NCI-H446 (cell line): Measurements from ENCODE around the gene DIPK1C.
A peak's percentile ranks its signal among the peaks of the same experiment; 100 is the strongest.
"Not testable (repeated sequence)": the region's sequence is repeated elsewhere in the genome, so short reads cannot be mapped to it uniquely, and the experiment has no call there.

Source experiments
- DNase-seq, 2 experiments: peaks; one replicate each; lab custom pipeline; 2025; lab: John Stamatoyannopoulos, UW

The DIPK1C gene

DNA sequence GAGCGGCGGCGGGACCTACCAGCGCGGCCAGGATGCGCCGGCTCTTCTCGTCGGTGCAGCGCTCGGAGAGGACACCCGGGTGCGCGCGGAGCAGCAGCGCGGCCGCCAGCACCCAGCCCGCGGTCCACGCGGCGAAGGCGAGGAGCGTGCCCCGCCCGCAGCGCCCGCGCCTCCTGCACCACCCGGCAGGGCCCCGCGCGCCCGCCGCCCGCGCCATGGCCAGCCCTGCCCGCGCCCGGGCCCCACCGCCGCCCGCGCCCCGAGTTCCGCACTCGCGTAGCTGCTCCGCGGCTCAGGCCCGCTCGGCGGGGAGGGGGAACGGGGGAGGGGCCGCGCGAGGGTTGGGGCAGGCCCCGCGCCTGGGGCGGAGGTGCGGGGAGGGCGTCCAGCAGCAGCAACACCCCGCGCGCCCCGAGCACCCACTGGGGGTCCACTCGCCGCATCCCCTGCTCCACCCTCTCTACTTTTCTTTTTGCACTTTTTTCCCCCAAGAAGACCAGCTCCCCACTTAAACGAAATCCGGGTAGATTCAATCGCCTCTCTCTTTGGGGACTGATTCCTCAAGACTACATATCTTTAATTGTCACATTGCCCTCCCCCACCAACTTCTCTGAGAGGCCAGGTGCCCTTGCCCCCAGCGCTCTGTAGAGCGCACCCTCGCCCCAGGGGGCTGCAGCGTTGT, at the start of gene DIPK1C:
DIPK1C (minus strand) TSS at position 266 of the 682 bp plus-strand sequence; CDS start at position 217, 49 bp downstream.
- DNase-seq = no peak

DNA sequence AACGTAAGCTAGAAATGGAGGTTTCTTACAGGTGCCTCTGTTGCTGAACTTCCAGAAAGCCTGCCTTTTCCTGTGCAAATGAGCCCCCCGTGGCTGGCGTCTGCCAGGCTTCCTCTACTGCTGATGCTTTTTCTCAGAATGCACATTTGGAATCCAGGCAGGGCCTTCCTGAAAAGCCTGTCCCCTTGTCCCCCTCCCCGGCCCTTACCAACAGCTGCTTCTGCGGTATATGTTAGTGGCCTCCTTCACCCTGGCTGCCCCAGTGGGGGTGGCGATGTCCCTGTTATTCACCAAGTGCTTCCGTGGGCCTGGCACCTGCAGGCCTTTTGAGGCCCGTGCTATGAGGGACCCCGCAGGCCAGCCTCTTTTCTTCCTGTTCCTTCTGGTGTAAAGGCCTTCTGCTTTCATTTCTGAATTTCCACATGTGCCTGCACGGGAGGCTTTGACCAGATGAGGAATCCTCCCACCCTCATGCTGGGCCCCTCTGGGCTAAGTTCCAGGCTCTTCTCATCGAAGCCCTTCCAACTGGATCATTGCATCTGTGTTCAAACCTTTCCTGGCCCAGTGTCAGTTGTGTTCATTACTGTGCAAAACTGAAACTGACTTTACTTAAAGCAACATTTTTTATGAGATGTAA, 49.5 kb upstream of the DIPK1C start:
- no peak for DNase-seq

DNA sequence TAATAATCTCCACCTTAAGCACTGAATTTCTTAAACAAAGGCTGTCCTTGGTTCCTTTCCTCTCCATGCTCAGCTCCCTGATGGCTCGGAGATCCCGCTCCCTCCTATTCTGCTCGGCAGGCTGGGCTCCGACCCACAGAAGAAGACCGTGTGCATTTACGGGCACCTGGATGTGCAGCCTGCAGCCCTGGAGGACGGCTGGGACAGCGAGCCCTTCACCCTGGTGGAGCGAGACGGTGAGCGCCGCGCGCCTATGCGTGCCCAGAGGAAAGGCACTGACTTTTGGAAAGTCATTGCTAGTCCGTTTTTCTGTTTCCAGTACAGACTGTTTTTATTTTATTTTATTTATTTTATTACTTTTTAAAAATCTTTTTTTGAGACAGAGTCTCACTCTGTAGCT, 48.7 kb upstream of the DIPK1C start:
- DNase-seq = no peak

DNA sequence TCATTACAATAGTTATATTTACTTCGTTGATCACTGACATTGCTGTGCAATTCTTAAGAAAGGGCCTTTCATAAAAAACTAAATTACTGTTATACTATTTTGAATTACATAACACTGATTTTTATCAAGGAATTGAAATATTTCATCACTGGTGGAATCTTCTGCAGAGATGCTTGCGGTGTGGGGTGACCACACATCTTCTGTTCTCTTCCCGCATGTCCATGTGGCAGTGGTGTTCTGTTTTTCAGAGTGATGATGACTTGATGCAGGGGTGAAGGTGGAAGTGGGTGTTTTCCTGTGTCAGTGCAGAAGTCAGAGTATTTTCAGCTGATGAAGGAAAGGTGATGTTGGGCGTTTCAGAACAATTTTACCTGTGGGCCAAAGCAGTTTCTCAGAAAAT, 46.0 kb upstream of the DIPK1C start:
- no peak for DNase-seq

DNA sequence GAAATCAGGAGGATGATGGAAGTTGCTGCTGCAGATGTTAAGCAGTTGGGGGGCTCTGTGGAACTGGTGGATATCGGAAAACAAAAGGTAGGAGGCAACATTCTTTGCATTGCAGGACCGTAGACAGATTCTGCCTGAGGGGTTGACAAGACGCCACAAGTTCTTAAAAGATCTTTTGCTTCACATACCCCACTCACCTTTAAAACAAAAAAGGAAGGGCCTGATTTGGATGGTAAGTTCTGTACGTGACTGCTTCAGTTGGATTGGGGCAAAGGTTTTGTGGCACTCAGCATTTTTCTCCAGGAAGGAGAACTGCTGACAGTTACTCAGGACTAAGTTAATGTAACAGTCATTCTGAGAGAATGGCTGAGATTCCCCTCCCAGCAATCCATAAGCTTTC, 44.3 kb upstream of the DIPK1C start:
- DNase-seq = no peak

DNA sequence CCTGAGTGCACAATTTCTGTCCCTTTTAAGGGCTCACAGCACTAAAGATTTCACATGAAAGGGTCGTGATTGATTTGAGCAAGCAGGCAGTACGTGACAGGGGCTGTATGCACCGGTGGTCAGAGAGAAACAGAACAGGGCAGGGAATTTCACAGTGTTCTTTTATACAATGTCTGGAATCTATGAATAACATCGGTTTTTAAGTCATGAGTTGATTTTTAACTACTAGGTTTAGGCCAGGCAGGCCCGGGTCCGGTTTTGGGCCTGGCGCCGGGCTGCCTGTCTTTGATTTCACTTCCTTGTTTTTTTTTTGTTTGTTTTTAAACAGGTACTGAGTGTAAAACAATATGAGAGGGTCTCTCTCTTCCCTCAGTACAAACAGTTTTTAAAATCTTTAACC, 43.7 kb upstream of the DIPK1C start:
- not testable (repeated sequence) for DNase-seq

DNA sequence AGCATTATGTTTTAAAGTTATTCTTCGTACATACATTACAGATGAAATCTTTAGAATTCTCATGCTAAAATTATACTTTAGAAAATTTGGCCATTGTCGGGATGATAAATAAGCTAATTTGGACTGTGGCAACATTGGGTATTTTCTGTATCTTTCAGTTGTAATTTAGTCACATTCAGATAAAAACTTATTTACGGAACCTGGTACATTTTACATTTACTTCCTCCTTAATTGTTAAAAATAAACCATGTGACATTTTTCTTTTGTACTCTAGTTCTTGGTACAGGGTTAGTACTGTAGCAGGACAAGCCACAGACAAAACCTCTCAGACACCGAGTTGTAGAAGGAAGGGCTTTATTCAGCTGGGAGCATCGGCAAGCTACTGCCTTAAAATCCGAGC, 43.3 kb upstream of the DIPK1C start:
- DNase-seq = no peak

DNA sequence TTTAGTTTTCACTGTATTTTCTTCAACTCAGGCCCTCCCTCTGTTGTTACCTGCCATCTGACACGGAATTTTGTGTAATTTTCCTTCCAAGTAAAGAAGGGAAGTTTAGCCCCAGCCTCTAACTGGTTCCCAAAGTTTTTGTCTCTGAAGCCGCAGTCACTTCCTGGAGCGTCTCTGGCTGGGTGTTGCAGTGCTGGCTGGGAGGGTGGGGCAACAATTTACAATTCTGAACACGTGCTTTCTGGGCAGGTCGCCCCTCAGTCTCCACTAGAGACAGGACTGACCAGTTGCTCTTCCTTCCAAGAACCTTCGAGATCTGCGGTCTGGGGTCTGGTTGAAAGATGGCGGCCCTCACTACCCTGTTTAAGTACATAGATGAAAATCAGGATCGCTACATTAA, 42.5 kb upstream of the DIPK1C start:
- DNase-seq = no peak

DNA sequence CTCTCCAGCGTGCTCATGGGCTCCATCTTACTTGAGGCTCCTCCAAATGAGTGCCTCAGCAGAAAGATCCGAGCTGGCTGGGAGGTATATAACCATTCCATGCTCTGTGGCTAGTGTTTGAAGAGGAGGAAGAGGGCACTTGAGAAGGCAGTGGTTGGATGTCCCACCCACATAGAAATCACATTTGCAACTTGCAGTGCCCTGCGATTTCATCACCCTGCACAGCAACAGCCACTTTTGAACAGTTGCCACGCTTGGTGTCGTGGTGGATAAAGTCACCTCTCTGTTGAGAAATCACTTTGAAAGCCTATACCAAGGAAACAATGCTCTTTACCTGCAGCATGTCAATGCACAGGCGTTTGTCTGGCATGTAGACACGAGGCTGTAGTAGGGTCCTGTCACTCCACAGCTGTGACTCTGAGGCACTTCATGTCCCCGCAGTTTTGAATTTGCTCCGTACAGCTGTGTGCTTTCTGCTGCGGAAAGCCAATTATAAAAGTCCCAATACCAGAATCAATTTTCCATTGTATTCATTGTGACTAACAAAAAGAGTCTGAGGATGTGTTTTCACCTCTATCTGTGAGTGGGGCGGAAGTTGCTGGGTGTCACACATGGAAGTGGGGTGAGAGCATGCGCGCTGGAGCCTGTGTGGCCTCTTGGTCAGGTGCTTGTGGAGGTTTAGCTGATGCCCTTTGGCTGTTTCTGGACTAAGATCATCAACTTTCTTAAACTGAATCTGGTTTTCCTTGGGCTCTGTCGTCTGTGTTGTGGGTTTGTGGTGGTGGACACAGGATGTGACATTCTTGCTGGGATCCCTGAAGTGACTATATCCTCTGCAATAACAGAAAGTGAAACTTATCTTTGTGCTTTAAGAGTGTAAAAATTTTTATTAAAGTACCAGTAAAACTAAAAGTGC, 41.9 kb upstream of the DIPK1C start:
- DNase-seq = no peak

DNA sequence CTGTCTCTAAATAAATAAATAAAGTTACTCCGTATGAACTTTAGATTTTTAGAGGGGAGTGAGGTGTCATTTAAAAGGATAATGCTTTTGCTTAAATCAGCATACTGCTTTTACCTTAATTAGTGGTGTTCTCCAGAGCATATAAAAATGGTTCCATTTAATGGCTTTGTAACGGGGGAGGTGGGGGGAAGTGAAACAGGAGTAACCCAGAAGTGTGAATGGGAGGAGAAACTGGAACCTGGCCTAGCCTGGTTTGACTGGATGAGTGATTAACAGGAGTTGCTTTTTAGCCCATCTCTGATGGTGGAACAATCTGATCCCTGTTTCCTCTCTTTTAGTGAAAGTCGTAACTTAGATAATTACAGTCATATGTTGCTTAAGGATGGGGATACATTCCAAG, 40.7 kb upstream of the DIPK1C start:
- no peak for DNase-seq

DNA sequence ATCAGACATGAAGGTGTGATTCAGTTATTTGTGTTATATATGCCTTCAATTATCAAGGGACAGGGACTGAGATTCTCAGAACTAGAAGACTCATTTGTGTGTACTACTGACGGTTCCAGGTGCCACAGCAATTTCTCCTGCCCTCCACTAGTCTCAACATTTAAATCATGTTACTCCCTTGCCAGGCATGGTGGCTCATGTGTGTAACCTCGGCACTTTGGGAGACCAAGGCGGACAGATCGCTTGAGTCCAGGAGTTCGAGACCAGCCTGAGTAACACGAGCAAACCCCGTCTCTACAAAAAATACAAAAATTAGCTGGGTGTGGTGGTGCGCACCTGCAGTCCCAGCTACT, 40.2 kb upstream of the DIPK1C start:
- DNase-seq = no peak

DNA sequence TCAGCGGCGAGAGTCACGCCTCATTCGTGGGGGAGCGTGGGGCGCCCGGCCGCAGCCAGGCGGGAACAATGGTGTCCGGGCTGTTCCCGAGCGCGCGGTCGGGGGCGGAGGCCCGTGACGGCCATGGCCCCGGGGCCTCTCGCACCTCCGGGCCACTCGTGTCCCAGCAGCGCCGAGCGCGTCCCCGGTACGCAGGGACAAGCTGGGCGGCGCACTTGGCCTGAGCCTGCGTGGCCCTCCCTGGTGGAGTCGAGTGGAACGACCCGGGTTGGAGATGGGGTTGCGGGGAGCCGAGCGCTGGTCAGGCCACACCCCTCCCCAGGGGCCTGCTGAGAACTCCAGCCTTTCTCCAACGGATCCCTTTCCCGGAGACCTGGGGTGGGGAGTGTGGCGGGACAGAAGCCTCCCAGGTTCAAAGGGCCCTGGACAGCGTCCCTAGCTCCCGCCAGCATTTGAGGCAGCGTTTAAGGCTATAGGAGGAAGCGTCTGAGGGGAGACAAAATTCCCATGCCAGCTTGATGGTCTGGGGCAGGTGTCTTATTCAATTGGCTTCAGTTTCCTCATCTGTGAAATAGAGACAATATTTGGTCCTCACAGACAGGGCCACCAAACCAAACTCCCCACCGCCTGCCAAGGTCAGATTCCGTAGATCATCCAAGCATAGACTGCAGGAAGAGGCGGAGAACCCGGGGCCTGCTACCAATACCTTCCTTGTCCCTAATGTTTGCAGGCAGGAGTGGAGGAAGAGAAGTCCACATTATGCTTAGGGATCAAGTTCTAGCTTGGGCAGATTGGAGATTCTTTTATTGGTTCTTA, 39.6 kb upstream of the DIPK1C start:
- DNase-seq = no peak

DNA sequence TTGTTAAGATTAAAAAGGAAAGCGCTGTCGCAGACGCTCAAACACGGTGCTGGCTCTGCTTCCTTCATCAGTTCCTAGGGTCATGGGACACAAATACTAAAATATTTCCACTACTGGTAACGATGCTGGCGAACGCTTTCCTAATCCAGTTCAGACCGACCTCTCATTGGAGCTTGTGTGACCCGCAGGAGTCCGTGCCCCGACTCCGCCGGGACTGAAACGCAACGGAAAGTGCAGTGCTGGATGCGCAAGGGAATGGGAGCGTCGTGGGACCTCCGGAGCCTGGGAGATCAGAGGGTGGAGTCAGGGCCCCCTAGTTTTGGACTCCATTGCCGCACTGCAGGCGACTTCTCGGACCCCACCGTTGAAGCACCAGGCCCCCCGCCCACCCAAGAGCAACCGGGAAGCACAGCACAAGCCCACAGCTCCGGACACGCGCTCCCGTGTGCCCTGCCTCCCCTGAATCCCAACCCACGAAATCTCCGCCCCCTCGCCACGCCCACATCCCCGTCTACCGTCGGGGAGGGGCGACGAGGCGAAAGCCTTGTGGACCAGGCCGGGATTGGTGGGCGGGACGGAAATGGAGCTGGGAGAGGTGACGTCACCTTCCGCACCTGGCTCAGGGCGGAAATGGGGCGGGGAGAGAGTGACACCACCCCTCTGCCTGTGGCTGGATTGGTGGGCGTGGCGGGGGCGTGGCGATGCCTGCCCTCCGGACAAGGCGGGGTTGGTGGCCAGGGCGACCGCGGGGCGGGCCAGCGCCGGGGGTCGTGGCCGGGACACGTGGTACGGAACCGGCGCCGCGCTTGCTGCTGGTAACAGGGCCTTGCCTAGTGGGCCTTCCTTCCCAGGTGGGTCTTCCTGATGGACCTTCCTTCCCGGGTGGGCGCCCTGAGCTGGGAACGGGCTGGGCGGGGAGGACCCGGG, 38.7 kb upstream of the DIPK1C start, which contains the start of gene CNDP2:
CNDP2 (plus strand) TSS at position 783 of the 927 bp plus-strand sequence. CDS start 3,611 bp downstream, outside the sequence.
- peak; percentile 95 to 98 for DNase-seq

DNA sequence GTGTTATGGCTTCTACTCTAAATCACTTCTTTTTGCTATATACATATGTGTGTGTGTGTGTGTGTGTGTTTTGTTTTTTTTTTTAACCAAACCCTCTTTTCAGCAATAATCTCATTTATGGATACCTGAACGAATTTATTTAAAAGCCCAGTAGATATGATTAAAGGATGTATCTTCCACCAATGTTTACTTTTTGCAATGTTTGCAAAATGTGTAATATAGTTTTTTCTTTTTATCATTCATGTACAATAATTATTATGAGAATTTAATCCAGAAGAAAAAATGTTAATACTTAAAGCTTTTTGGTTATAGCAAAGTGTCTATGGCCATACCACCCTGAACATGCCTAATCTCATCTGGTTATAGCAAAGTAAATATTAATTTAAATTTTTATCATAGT, 37.4 kb upstream of the DIPK1C start:
- DNase-seq = no peak

DNA sequence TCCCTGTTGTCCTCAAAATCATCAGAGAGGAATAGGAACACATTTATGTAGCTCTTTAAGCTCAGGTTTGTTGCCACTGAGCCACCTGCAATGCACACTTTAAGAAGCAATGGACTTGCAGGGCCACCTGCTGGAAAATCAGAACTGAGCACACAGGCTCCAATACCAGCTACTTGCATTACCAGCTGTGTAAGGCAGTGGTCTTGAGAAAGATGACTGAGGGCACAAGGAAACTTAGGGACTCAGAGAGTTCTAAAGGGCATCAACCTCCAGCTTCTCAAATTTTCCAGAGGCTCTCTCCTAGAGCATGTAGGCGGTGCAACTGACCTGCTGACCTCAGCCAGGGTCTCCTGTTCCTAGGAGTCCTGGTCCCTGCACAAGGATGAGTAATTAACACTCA, 36.6 kb upstream of the DIPK1C start:
- no peak for DNase-seq

DNA sequence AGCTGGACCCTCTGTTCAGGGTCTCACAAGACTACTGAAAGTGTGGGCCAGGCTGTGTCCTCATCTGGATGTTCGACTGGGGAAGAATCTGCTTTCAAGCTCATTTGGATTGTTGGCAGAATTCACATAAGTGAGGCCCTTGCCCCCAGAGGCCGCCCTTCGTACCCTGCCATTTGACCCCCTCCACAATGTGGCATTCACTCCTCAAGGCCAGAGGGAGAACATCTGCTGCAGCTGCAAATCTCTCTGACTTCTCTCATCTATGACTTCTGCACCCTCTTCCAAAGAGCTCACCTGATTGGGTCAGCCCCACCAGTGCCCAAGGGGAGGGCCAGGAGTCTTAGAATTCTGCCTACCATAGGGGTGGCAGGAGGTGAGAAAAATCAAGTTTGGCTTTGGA, 35.2 kb upstream of the DIPK1C start:
- no peak for DNase-seq

DNA sequence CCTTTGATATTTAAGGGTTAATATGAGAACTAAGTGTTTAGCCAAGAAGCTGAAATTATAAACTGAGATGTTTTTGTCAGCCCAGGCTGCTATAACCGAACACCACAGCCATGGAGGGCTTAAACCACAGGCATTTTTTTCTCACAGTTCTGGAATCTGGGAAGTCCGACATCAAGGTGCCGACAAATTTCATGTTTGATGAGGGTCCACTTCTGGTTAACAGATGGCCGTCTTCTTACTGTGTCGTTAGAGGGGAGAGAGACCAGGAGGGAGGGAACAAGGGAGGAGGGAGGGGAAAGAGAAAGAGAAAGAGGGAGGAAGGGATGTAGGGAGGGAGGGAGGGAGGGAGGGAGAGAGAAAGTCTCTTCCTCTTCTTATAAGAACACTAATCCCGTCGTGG, 32.6 kb upstream of the DIPK1C start:
- DNase-seq = no peak

DNA sequence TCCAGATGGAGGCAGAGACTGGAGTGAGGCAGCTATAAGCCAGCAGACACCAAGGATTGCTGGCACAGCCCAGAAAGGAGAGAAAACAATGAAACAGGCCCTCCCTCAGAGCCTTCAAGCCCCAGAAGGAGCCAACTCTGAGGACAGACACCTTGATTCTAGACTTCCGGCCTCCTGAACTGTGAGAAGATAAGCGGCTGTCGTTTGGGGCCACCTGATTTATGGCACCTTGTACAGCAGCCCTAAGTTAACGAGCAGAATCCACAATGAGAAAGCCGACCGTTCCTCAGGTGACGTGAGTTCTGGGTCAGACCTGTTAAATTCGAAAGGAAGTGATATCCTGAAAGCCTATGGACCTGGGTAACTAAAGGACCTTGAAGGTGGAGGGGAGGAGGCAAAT, 31.8 kb upstream of the DIPK1C start:
- no peak for DNase-seq

DNA sequence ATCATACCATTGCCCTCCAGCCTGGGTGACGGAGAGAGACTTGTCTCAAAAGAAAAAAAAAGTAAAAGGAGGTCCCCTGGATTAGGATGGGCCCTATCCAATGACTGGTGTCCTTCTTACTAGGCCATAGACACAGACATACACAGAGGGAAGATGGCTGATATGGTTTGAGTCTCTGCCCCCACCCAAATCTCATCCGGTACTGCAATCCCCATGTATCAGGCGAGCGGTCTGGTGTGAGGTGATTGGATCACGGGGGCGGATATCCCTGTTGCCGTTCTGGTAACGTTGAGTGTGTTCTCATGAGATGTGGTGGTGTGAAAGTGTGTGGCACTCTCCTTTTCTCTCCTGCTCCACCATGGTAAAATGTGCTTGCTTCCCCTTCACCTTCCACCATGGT, 31.2 kb upstream of the DIPK1C start:
- DNase-seq = no peak

DNA sequence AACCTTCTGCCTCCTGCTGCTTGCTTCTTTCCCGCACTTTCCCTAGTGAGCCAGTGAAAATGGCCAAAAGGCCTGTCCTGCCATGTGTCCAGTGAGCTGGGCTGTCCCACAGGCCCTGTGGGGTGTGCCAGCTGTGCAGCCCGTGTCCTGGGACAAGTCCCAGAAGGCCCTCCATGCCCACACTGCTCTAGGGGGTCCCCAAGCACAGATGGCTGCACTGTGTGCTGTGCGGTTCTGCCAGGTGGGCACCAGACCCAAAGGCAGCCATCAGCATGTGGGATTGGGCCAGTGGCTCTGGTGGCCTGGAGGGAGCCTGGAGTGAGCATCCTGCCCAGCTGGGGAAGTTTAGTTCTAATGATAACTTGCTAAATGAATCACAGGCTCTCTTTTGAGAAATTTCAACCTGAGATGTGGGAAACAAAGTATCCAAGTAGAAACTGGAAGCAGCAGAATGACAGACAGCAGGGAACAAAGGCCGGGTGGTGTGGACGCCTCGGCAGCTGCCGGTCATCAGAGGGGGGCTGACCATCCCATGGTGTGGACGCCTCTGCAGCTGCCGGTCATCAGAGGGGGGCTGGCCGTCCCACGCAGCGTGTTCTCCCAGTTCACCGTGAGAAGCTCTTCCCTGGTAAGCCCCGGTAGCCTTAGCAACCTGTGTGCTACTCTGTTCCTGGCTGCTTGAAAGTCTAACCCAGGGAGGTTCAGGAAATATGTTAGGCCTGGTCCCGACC, 29.2 kb upstream of the DIPK1C start:
- no peak for DNase-seq
